ENCODE measurements around the gene SPTSSA. TPM values are rescaled to one million over a fixed set of nuclear protein-coding genes. Genes with fewer than 3 reads are reported as not detected.
"Not testable (repeated sequence)": the region's sequence is repeated elsewhere in the genome, so short reads cannot be mapped to it uniquely, and the experiment has no call there.

Gene SPTSSA
- total and polyA plus RNA-seq, 12 donors: 20.6 to 205 (median 55.3) TPM

DNA sequence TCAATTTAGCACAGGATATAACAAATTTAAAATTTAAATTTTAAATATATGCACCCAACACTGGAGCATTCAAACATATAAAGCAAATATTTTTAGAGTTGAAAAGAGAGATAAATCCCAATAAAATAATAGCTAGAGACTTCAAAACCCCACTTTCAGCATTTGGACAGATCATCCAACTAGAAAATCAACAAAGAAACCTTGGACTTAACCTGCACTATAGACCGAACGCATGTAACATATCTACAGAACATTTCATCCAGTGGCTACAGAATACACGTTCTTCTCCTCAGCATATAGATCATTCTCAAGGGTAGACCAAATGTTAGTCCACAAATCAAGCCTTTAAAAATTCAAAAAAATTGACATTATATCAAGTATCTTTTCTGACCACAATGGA is 64.0 kb downstream of the SPTSSA start:
- Histone ChIP-seq H3K4me1 (replicated peaks in 1 of 2) (no peaks in the 10 kb centered on the region), H3K4me3 (no peak overlapping the region), H3K27ac (no peak overlapping the region), H3K27me3 (no peaks in the 10 kb centered on the region), H3K36me3 (replicated peaks in 1 of 2) (no peaks in the 10 kb centered on the region), H3K9me3 (replicated peaks in 1 of 3) (no peaks in the 10 kb centered on the region)
- TF ChIP-seq, protein P1, sequence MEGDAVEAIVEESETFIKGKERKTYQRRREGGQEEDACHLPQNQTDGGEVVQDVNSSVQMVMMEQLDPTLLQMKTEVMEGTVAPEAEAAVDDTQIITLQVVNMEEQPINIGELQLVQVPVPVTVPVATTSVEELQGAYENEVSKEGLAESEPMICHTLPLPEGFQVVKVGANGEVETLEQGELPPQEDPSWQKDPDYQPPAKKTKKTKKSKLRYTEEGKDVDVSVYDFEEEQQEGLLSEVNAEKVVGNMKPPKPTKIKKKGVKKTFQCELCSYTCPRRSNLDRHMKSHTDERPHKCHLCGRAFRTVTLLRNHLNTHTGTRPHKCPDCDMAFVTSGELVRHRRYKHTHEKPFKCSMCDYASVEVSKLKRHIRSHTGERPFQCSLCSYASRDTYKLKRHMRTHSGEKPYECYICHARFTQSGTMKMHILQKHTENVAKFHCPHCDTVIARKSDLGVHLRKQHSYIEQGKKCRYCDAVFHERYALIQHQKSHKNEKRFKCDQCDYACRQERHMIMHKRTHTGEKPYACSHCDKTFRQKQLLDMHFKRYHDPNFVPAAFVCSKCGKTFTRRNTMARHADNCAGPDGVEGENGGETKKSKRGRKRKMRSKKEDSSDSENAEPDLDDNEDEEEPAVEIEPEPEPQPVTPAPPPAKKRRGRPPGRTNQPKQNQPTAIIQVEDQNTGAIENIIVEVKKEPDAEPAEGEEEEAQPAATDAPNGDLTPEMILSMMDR (IDR thresholded peaks at IDR 0.05): no peak
- TF ChIP-seq POLR2A (IDR thresholded peaks at IDR 0.05): no peak
- DNase-seq: no peak
- WGBS, 4 donors: 47 to 86% (median 70%) methylated on average over 3 of the region's 3 CpGs
- intact Hi-C loops (cut with DNase I): no loop called here

DNA sequence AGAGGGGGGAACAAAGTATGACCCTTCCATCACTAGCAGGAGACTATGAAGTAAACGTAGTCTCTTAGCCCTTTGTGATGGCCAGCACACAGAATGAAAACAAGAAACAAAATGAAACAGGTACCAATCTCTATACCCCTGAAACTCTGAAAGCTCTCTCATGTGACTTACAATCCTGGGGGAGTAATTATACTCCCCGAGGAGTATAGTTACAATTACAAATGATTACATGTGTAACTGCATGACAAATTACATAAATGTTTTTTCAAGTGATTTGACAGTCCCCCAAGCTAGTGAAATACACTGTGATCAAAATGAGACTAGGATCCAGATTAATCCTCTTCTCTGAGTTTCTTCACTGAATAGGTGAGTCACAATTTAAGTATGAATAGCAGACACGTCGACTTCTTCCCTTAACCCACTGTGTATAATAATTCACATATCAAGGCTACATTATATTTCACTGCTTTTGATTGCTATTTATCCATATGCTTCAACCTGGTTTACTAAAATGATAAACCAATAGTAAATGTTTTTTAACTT is 74.0 kb downstream of the SPTSSA start:
- intact Hi-C loops (cut with DNase I): no loop called here
- no peak for TF ChIP-seq POLR2A (IDR thresholded peaks at IDR 0.05)
- TF ChIP-seq, protein P1 (IDR thresholded peaks at IDR 0.05): no peak
- no peaks in the 10 kb centered on the region for H3K27me3 ChIP-seq
- H3K27ac ChIP-seq: peak overlapping the region; percentile 46 to 84 (median 48)
- H3K4me3 ChIP-seq: no peak overlapping the region
- no peaks in the 10 kb centered on the region for H3K9me3 ChIP-seq (replicated peaks in 1 of 3)
- H3K36me3 ChIP-seq (replicated peaks in 1 of 2): no peaks in the 10 kb centered on the region
- DNase-seq: no peak
- WGBS, 4 donors: 41 to 59% (median 51%) methylated on average over 4 of the region's 4 CpGs
- peaks cover 10 to 12% of the 10 kb centered on the region in 2 donors for H3K4me1 ChIP-seq (replicated peaks in 1 of 2)

DNA sequence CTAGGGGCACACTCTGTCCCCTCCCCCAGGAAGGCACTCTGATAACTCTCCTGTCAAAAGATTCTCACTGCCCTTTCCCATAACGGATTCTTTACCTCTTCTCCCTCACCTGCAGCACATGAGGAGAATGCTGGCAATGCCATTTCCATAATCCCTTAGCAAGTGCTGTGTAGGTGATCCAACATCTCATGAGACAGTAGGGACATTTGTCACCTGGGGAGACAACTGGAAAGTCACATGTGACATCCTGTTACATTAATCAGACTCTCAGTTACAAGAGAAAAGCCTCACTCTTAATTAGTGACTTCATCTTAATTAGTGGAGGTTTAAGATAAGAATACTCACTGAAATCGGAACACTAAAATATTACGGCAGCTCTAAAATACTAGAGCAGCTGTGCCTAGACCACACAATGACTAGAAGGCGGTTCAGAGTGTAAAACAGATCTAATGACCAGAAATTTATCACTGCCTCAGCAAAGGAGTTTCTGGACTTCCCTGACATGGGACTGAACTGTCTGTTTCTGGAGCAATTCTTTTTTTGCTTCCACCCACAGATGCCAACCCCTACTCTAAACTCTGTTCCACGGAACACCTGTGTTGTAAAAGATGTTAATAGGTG is 75.1 kb downstream of the SPTSSA start:
- Histone ChIP-seq H3K9me3 (replicated peaks in 1 of 3) (no peaks in the 10 kb centered on the region), H3K4me1 (replicated peaks in 1 of 2) (peaks cover 10 to 12% of the 10 kb centered on the region in 2 donors), H3K27ac (no peak overlapping the region), H3K27me3 (no peaks in the 10 kb centered on the region), H3K4me3 (no peak overlapping the region), H3K36me3 (replicated peaks in 1 of 2) (no peaks in the 10 kb centered on the region)
- intact Hi-C loops (cut with DNase I): no loop called here
- 74 to 86% (median 79%) methylated on average over 5 of the region's 5 CpGs for WGBS, 4 donors
- DNase-seq: no peak
- TF ChIP-seq, protein P1 (IDR thresholded peaks at IDR 0.05): no peak
- no peak for TF ChIP-seq POLR2A (IDR thresholded peaks at IDR 0.05)

DNA sequence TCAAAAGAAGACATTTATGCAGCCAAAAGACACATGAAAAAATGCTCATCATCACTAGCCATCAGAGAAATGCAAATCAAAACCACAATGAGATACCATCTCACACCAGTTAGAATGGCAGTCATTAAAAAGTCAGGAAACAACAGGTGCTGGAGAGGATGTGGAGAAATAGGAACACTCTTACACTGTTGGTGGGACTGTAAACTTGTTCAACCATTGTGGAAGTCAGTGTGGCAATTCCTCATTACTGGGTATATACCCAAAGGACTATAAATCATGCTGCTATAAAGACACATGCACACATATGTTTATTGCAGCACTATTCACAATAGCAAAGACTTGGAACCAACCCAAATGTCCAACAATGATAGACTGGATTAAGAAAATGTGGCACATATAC is 76.2 kb downstream of the SPTSSA start:
- H3K4me3 ChIP-seq; H3K9me3 ChIP-seq (replicated peaks in 1 of 3); H3K27me3 ChIP-seq; intact Hi-C loops (cut with DNase I); H3K36me3 ChIP-seq (replicated peaks in 1 of 2); DNase-seq; H3K27ac ChIP-seq: not testable (repeated sequence)
- H3K4me1 ChIP-seq (replicated peaks in 1 of 2): peaks cover 10 to 12% of the 10 kb centered on the region in 2 donors

DNA sequence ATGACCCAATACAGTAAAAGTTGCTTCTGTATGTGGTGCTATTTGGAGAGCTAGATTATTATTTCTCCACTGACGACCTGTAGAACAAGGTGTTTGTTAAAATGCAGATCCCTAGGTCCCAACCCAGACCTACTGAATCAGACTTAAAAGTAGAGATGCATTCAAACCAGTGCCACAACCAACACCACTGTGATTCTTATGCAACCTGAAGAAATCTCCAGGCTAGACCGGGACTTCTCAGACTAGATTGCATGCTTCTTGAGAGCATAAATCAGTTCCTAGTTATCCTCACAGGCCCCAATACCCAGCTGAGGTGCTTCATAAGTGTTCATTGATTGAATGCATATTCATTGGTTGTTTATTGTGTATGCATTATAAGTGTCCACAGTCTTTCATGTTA is 78.2 kb downstream of the SPTSSA start:
- Histone ChIP-seq H3K4me1 (replicated peaks in 1 of 2) (peaks cover 16 to 17% of the 10 kb centered on the region in 2 donors), H3K27ac (no peak overlapping the region), H3K27me3 (no peaks in the 10 kb centered on the region), H3K4me3 (no peak overlapping the region), H3K36me3 (replicated peaks in 1 of 2) (no peaks in the 10 kb centered on the region), H3K9me3 (replicated peaks in 1 of 3) (no peaks in the 10 kb centered on the region)
- WGBS, 4 donors: 65 to 81% (median 71%) methylated on average over 2 of the region's 2 CpGs
- TF ChIP-seq, protein P1 (IDR thresholded peaks at IDR 0.05): no peak
- no peak for TF ChIP-seq POLR2A (IDR thresholded peaks at IDR 0.05)
- no peak for DNase-seq
- intact Hi-C loops (cut with DNase I): no loop called here
